Astrocyte (in vitro differentiated cells and primary cell): ENCODE data around the gene NPHS1. TPM values are rescaled to one million over a fixed set of nuclear protein-coding genes. Genes with fewer than 3 reads are reported as not detected.

ENCODE experiments used
- DNase-seq: peaks from one replicate; pipeline ENCODE4 v3.0.0-alpha.2; 2010; ENCODE audit warnings: low read depth
- FAIRE-seq: peaks from 2 replicates; lab custom pipeline; 2011; peaks lifted over from hg19 to GRCh38; lab: Jason Lieb, UNC
- H2AFZ ChIP-seq: 2 replicates; pipeline ENCODE4 v1.6.0; 2012; ENCODE audit warnings: low read depth, low read length, inconsistent platforms
- H3K27ac ChIP-seq: 2 replicates; pipeline ENCODE4 v1.5.1; 2011; ENCODE audit warnings: low read depth, low read length, inconsistent platforms
- H3K27me3 ChIP-seq: 2 replicates; pipeline ENCODE4 v1.6.0; 2011; ENCODE audit warnings: low read length, inconsistent platforms; ENCODE audit not compliant: insufficient read depth
- H3K36me3 ChIP-seq: 2 replicates; pipeline ENCODE4 v1.5.1; 2011; ENCODE audit warnings: low read length, inconsistent platforms; ENCODE audit not compliant: insufficient read depth
- H3K4me1 ChIP-seq: 2 replicates; pipeline ENCODE4 v1.5.1; 2011; ENCODE audit warnings: low read length, inconsistent platforms; ENCODE audit not compliant: insufficient read depth
- H3K4me2 ChIP-seq: 2 replicates; pipeline ENCODE4 v1.6.0; 2012; ENCODE audit warnings: low read length, inconsistent platforms
- H3K4me3 ChIP-seq: 2 replicates; pipeline ENCODE4 v1.5.1; 2011; ENCODE audit warnings: low read depth, mild to moderate bottlenecking, low read length, inconsistent platforms; ENCODE audit not compliant: insufficient read depth
- H3K79me2 ChIP-seq: 2 replicates; pipeline ENCODE4 v1.6.0; 2012; ENCODE audit warnings: mild to moderate bottlenecking, low read length, inconsistent platforms; ENCODE audit not compliant: insufficient read depth
- H3K9ac ChIP-seq: 2 replicates; pipeline ENCODE4 v1.6.0; 2012; ENCODE audit warnings: mild to moderate bottlenecking, low read length, inconsistent platforms
- H3K9me3 ChIP-seq: 2 replicates; pipeline ENCODE4 v1.5.1; 2012; ENCODE audit warnings: low read depth, mild to moderate bottlenecking, low read length, inconsistent platforms; ENCODE audit not compliant: insufficient read depth
- H4K20me1 ChIP-seq: 2 replicates; pipeline ENCODE4 v1.6.0; 2012; ENCODE audit warnings: low read length, inconsistent platforms; ENCODE audit not compliant: insufficient read depth
- H3K27ac Mint-ChIP-seq: one replicate; pipeline ENCODE4 v1.8.0; 2021; ENCODE audit warnings: mild to moderate bottlenecking, mixed read lengths; ENCODE audit not compliant: unreplicated experiment
- H3K27me3 Mint-ChIP-seq: one replicate; pipeline ENCODE4 v1.8.0; 2021; ENCODE audit warnings: low read depth, mixed read lengths; ENCODE audit not compliant: unreplicated experiment
- H3K36me3 Mint-ChIP-seq: one replicate; pipeline ENCODE4 v1.8.0; 2021; ENCODE audit warnings: low read depth, mixed read lengths; ENCODE audit not compliant: unreplicated experiment
- H3K4me1 Mint-ChIP-seq: one replicate; pipeline ENCODE4 v1.8.0; 2021; ENCODE audit warnings: low read depth, mixed read lengths; ENCODE audit not compliant: unreplicated experiment
- H3K4me3 Mint-ChIP-seq: one replicate; pipeline ENCODE4 v1.8.0; 2021; ENCODE audit warnings: mild to moderate bottlenecking, moderate library complexity, mixed read lengths; ENCODE audit not compliant: unreplicated experiment
- H3K9me3 Mint-ChIP-seq: one replicate; pipeline ENCODE4 v1.8.0; 2021; ENCODE audit warnings: mild to moderate bottlenecking, mixed read lengths; ENCODE audit not compliant: unreplicated experiment
- EZH2 ChIP-seq: IDR thresholded peaks from 2 replicates; pipeline ENCODE4 v1.6.1; 2012; ENCODE audit warnings: mild to moderate bottlenecking, low read length, inconsistent platforms; ENCODE audit not compliant: insufficient read depth
- total RNA-seq: library from RNA; stranded (reverse); gene quantifications from 2 replicates; pipeline ENCODE4 v1.2.1, GENCODE V29; 2021
- TF ChIP-seq, protein P1 (sequence below): IDR thresholded peaks from 2 replicates; pipeline ENCODE4 v1.5.1; 2011; ENCODE audit warnings: low read depth, mild to moderate bottlenecking, inconsistent platforms, low read length, moderate library complexity; ENCODE audit not compliant: insufficient read depth

Gene NPHS1
- total RNA-seq, 1 donor from 2014 or later, result not detected

DNA sequence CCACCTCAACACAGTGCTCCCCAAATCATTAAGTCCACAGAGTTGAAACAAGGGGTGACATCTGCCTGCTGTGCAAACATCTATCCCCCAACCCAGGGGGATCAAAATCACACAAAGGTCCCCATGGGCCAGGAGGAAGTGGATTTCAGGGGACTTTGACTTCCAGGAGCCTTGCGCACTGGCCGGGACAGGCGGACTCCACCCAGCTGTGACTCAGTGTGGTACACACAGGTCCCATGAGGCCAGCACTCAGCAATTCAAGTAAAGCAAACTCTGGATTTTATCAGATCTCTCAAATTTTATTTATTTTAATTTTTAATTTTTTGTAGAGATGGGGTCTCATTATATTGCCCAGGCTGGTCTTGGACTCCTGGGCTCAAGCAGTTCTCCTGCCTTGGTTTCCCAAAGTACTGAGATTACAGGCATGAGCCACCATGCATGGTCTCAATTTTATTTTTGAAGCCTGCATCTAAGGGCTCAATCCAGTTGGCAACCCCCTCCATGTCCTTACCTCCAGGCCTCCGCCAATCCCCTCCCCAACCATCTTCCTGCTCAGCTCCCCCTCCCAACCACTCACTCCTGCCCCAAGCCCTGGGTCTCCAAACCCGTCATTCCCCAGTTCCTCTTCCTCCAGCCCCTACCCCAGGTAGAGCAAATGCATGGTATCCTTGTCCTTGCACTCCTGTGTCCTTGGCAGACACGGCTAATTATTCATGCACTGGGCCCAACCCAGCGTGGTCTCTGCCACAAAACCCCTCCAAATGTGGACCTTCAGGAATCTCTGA is 58.7 kb downstream of the NPHS1 start:
- DNase-seq, result no peak
- Mint-ChIP-seq H3K9me3 (no peaks in the 10 kb centered on the region), H3K4me1 (no peaks in the 10 kb centered on the region), H3K27ac (no peak overlapping the region), H3K36me3 (no peaks in the 10 kb centered on the region), H3K27me3 (peaks cover 42% of the 10 kb centered on the region), H3K4me3 (no peak overlapping the region)
- Histone ChIP-seq H4K20me1 (no peaks in the 10 kb centered on the region), H3K36me3 (no peaks in the 10 kb centered on the region), H3K27ac (no peak overlapping the region), H3K27me3 (peaks cover 17% of the 10 kb centered on the region), H3K4me1 (no peaks in the 10 kb centered on the region), H3K79me2 (no peaks in the 10 kb centered on the region), H3K4me3 (no peak overlapping the region), H3K9me3 (no peaks in the 10 kb centered on the region), H2AFZ (no peak overlapping the region), H3K9ac (no peak overlapping the region), H3K4me2 (no peak overlapping the region)
- TF ChIP-seq, protein P1, sequence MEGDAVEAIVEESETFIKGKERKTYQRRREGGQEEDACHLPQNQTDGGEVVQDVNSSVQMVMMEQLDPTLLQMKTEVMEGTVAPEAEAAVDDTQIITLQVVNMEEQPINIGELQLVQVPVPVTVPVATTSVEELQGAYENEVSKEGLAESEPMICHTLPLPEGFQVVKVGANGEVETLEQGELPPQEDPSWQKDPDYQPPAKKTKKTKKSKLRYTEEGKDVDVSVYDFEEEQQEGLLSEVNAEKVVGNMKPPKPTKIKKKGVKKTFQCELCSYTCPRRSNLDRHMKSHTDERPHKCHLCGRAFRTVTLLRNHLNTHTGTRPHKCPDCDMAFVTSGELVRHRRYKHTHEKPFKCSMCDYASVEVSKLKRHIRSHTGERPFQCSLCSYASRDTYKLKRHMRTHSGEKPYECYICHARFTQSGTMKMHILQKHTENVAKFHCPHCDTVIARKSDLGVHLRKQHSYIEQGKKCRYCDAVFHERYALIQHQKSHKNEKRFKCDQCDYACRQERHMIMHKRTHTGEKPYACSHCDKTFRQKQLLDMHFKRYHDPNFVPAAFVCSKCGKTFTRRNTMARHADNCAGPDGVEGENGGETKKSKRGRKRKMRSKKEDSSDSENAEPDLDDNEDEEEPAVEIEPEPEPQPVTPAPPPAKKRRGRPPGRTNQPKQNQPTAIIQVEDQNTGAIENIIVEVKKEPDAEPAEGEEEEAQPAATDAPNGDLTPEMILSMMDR, result no peak
- TF ChIP-seq EZH2, result no peak
- no peak for FAIRE-seq

DNA sequence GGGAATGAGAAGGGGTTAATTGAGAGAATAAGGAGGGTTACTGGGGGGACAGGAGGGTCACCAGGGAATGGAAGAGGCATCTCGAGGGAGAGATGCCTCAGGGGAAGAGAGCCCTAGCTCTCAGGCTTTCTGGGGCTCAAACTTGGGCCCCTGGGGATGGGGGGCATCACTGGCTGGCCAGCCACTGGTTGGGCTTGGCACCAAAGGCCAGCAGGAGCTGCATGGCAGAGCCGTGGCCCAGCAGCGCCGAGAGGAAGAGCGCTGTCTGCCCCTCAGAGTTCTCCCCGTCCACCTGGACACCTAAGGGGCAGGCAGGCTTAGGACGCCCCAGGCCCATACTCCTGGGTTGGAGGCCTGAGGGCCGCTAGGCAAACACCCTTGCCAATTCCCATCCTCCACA is 59.4 kb downstream of the NPHS1 start:
- Histone ChIP-seq H2AFZ (no peak overlapping the region), H4K20me1 (no peaks in the 10 kb centered on the region), H3K9me3 (no peaks in the 10 kb centered on the region), H3K4me1 (no peaks in the 10 kb centered on the region), H3K9ac (no peak overlapping the region), H3K27ac (no peak overlapping the region), H3K36me3 (no peaks in the 10 kb centered on the region), H3K4me2 (no peak overlapping the region), H3K4me3 (no peak overlapping the region), H3K27me3 (peaks cover 16% of the 10 kb centered on the region), H3K79me2 (no peaks in the 10 kb centered on the region)
- Mint-ChIP-seq H3K27me3 (peaks cover 38% of the 10 kb centered on the region), H3K4me1 (no peaks in the 10 kb centered on the region), H3K27ac (no peak overlapping the region), H3K9me3 (no peaks in the 10 kb centered on the region), H3K36me3 (no peaks in the 10 kb centered on the region), H3K4me3 (no peak overlapping the region)
- no peak for DNase-seq
- FAIRE-seq, result no peak
- TF ChIP-seq, protein P1, result no peak
- no peak for TF ChIP-seq EZH2

DNA sequence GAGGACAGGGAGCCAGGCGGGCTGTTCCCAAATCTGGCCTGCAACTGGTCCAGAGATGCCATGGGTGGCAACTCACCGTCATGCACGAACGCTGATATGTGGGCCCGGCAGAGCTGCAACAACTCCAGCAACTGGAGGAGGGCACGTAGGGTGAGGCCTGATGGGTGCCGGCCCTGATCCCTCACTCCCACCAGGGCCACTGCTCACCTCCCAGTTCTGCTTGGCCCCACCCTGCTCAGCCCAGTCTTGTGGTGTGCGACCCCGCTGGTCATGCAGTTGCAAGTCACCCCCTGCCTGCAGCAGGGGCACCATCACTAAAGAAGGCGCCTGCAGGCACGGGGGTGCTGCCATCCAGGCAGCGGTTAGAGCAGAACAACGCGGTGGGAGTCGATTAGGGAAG is 60.0 kb downstream of the NPHS1 start:
- Histone ChIP-seq H3K27ac (no peak overlapping the region), H3K4me1 (no peaks in the 10 kb centered on the region), H2AFZ (no peak overlapping the region), H3K9me3 (no peaks in the 10 kb centered on the region), H4K20me1 (no peaks in the 10 kb centered on the region), H3K27me3 (peaks cover 12% of the 10 kb centered on the region), H3K79me2 (no peaks in the 10 kb centered on the region), H3K9ac (no peak overlapping the region), H3K4me2 (no peak overlapping the region), H3K36me3 (no peaks in the 10 kb centered on the region), H3K4me3 (no peak overlapping the region)
- DNase-seq, result no peak
- Mint-ChIP-seq H3K9me3 (no peaks in the 10 kb centered on the region), H3K36me3 (no peaks in the 10 kb centered on the region), H3K27me3 (peaks cover 35% of the 10 kb centered on the region), H3K4me1 (no peaks in the 10 kb centered on the region), H3K4me3 (no peak overlapping the region), H3K27ac (no peak overlapping the region)
- FAIRE-seq, result no peak
- TF ChIP-seq, protein P1, result no peak
- TF ChIP-seq EZH2, result no peak
